MCF 10A (cell line): ENCODE results near the gene C4orf50. TPM values are rescaled to one million over a fixed set of nuclear protein-coding genes. Genes with fewer than 3 reads are reported as not detected.

Experiments used
- BruUV-seq: library from RNA; stranded (reverse); fragments of 400-500 nt; replicated peaks from 2 replicates; lab custom pipeline; 2021; lab: Mats Ljungman, UMichigan
- CTCF ChIA-PET: fragments of 300-600 bp; sonication (Branson Sonifier 250); formaldehyde crosslinking; extraction: SDS; loops from one replicate; lab custom pipeline; 2021; ENCODE audit warnings: antibody characterized with exemption, inconsistent platforms; lab: Yijun Ruan, JAX
- POLR2A ChIA-PET: fragments of 300-600, 350-650 bp; sonication (Branson Sonifier 250); formaldehyde crosslinking; extraction: SDS; loops from one replicate; lab custom pipeline; 2020; ENCODE audit warnings: antibody characterized with exemption, inconsistent platforms; lab: Yijun Ruan, JAX
- DNase-seq: peaks from one replicate; pipeline ENCODE4 v3.0.0-alpha.2; 2018; ENCODE audit not compliant: unreplicated experiment
- H3K27ac Mint-ChIP-seq: one replicate; pipeline ENCODE4 v1.8.0; 2022; ENCODE audit warnings: mild to moderate bottlenecking, low read depth, mixed read lengths; ENCODE audit not compliant: unreplicated experiment
- H3K27me3 Mint-ChIP-seq: one replicate; pipeline ENCODE4 v1.8.0; 2022; ENCODE audit warnings: mixed read lengths; ENCODE audit not compliant: insufficient read depth, unreplicated experiment
- H3K36me3 Mint-ChIP-seq: one replicate; pipeline ENCODE4 v1.8.0; 2022; ENCODE audit warnings: mild to moderate bottlenecking, moderate library complexity, mixed read lengths; ENCODE audit not compliant: insufficient read depth, unreplicated experiment
- H3K4me1 Mint-ChIP-seq: one replicate; pipeline ENCODE4 v1.8.0; 2022; ENCODE audit warnings: mixed read lengths; ENCODE audit not compliant: insufficient read depth, unreplicated experiment
- H3K4me3 Mint-ChIP-seq: one replicate; pipeline ENCODE4 v1.8.0; 2022; ENCODE audit warnings: mild to moderate bottlenecking, moderate library complexity, mixed read lengths; ENCODE audit not compliant: unreplicated experiment
- H3K9me3 Mint-ChIP-seq: one replicate; pipeline ENCODE4 v1.8.0; 2022; ENCODE audit warnings: mixed read lengths; ENCODE audit not compliant: unreplicated experiment
- intact Hi-C: fragments of 100-400 bp; cut with micrococcal nuclease; formaldehyde crosslinking; loops from 2 replicates; pipeline ENCODE4 v1.14.1; 2022
- total RNA-seq: library from RNA; stranded (reverse); gene quantifications from 2 replicates; pipeline ENCODE4 v1.2.3, GENCODE V29; 2022
- TF ChIP-seq, protein P1 (sequence below): fragments of 200-600 bp; IDR thresholded peaks from one replicate; pipeline ENCODE4 v1.8.0; 2022; ENCODE audit warnings: antibody characterized with exemption, mild to moderate bottlenecking; ENCODE audit not compliant: unreplicated experiment

Gene C4orf50
- total RNA-seq, 1 experiment from 2014 or later, result not detected

DNA sequence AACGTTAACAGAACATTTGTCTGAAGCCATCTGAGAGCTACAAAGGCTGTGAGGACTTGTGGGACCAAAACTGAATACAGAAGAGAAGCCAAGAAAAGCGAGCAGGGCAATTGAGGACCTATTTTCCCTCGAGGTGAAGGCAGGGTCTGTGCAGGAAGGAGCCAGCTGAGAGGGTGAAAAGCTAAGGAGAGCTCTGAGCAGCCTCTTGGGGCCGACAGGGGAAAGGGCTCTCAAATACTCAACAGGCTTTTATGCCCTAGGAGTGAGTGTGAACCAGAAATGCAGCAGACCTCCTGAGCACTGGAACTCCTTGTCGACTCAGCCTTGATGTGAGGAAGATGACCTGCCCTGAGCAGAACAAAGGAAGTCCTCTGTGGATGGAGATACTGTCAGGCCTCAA lies 54.2 kb downstream of the C4orf50 start:
- H3K4me1 Mint-ChIP-seq, result no peaks in the 10 kb centered on the region
- no peaks in the 10 kb centered on the region for H3K27me3 Mint-ChIP-seq
- CTCF ChIA-PET, result interaction anchor here (1.1 to 1.6 kb wide), 3 partner anchors 56 to 100 kb away, joined by 3 to 5 read pairs (median 4); no protein-coding TSS in a partner anchor
- peaks cover 13% of the 10 kb centered on the region for H3K9me3 Mint-ChIP-seq
- no peak for DNase-seq
- intact Hi-C loops, result no loop called here
- TF ChIP-seq, protein P1, sequence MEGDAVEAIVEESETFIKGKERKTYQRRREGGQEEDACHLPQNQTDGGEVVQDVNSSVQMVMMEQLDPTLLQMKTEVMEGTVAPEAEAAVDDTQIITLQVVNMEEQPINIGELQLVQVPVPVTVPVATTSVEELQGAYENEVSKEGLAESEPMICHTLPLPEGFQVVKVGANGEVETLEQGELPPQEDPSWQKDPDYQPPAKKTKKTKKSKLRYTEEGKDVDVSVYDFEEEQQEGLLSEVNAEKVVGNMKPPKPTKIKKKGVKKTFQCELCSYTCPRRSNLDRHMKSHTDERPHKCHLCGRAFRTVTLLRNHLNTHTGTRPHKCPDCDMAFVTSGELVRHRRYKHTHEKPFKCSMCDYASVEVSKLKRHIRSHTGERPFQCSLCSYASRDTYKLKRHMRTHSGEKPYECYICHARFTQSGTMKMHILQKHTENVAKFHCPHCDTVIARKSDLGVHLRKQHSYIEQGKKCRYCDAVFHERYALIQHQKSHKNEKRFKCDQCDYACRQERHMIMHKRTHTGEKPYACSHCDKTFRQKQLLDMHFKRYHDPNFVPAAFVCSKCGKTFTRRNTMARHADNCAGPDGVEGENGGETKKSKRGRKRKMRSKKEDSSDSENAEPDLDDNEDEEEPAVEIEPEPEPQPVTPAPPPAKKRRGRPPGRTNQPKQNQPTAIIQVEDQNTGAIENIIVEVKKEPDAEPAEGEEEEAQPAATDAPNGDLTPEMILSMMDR, result no peak
- POLR2A ChIA-PET, result interaction anchor here (0.7 kb wide), 1 partner anchor 47 kb away, joined by 3 read pairs; no protein-coding TSS in a partner anchor
- no peaks in the 10 kb centered on the region for H3K36me3 Mint-ChIP-seq
- BruUV-seq, result no TSS peak
- H3K27ac Mint-ChIP-seq, result no peak overlapping the region
- no peak overlapping the region for H3K4me3 Mint-ChIP-seq

DNA sequence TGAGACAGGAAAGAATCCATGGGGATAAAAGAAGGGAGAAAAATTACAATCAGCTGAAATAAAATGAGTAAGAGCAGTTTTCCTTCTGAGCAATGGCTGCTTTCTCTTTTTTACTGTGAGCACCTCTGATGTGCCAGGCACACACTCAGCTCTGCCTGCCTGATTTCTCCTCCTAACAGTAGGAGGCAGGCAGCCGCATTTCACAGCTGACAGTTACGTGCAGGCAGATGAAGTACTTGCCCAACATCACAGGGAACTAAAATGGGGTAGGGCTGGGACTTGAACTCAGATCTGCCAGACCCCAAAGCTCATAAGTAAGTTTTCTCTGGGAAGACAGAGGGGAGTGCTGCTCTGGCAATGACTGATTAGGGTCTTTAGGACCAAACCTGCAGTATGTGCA lies 54.6 kb downstream of the C4orf50 start:
- H3K4me1 Mint-ChIP-seq, result no peaks in the 10 kb centered on the region
- BruUV-seq, result no TSS peak
- no peak for DNase-seq
- TF ChIP-seq, protein P1, result no peak
- CTCF ChIA-PET, result interaction anchor here (1.1 to 1.7 kb wide), 4 partner anchors 17 to 100 kb away, joined by 3 to 5 read pairs (median 4); no protein-coding TSS in a partner anchor
- no peak overlapping the region for H3K4me3 Mint-ChIP-seq
- H3K36me3 Mint-ChIP-seq, result no peaks in the 10 kb centered on the region
- POLR2A ChIA-PET, result interaction anchor here (0.7 kb wide), 2 partner anchors 47 to 124 kb away, joined by 3 read pairs; no protein-coding TSS in a partner anchor
- intact Hi-C loops, result no loop called here
- H3K27me3 Mint-ChIP-seq, result no peaks in the 10 kb centered on the region
- peaks cover 10% of the 10 kb centered on the region for H3K9me3 Mint-ChIP-seq
- no peak overlapping the region for H3K27ac Mint-ChIP-seq

DNA sequence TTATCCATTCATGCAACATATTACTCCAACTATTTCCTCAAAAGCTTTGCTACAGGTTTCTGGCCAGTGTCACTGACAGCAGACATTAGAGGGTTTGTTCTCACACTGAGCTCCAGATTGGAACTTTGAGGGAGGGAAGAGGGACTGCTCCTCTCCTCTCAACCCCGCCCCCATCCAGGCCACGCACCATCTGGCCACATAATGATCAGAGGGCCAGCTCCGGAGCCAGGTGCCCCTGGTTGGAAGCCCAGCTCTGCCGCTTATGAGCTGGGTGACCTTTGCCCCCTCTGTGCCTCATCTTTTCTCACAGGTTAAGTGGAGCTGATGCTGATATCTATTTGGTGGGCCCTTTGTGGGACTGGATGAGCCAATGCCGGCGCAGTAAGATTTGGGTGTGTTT lies 55.8 kb downstream of the C4orf50 start:
- Mint-ChIP-seq H3K4me3 (no peak overlapping the region), H3K36me3 (no peaks in the 10 kb centered on the region), H3K4me1 (no peaks in the 10 kb centered on the region), H3K27ac (no peak overlapping the region), H3K27me3 (no peaks in the 10 kb centered on the region), H3K9me3 (no peaks in the 10 kb centered on the region)
- intact Hi-C loops, result no loop called here
- ChIA-PET POLR2A (interaction anchor here (0.6 kb wide), 1 partner anchor 89 kb away, joined by 3 read pairs; no protein-coding TSS in a partner anchor), CTCF (interaction anchor here (1.6 to 1.7 kb wide), 2 partner anchors 18 to 89 kb away, joined by 3 to 4 read pairs; no protein-coding TSS in a partner anchor)
- TF ChIP-seq, protein P1, result no peak
- BruUV-seq, result no TSS peak
- DNase-seq, result no peak

DNA sequence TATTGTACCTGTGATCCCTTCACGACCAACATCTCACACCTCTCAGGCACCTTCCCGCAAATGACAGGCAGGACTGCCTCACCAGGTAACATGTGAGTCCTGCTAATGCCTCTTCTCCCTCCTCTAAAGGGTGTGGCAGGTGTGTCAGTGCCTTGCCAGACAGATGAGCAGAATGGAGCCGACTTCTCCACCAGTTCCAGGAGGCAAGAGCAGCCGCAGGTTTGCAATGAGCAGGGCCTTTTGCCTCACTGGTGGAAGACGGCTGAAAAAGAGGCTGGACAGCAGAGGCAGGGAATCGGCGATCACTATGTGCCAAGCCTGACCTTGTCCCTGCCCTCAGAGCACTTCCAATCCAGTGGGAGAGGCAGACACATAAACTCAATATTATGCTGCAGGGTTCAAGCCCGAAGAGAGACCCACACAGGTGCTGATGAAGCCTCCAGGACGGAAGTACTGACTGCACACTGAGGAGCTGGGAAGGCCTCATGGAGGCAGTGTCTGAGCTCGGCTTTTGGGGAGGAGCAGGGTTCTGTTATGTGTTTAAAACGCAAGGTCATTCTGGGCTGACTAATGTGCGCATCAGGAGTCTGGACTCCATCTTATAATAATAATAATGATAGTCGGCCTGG lies 57.9 kb downstream of the C4orf50 start:
- no TSS peak for BruUV-seq
- POLR2A ChIA-PET, result no interaction called here
- intact Hi-C loops, result no loop called here
- no peak overlapping the region for H3K27ac Mint-ChIP-seq
- no peak for DNase-seq
- TF ChIP-seq, protein P1, result no peak
- CTCF ChIA-PET, result interaction anchor here (0.7 to 1.2 kb wide), 3 partner anchors 139 to 470 kb away, joined by 3 to 4 read pairs (median 3); no protein-coding TSS in a partner anchor
- H3K27me3 Mint-ChIP-seq, result no peaks in the 10 kb centered on the region
- no peaks in the 10 kb centered on the region for H3K36me3 Mint-ChIP-seq
- no peaks in the 10 kb centered on the region for H3K4me1 Mint-ChIP-seq
- H3K4me3 Mint-ChIP-seq, result no peak overlapping the region
- H3K9me3 Mint-ChIP-seq, result no peaks in the 10 kb centered on the region
